HEK293 (cell line): ENCODE data around the gene CMIP.
A peak's percentile ranks its signal among the peaks of the same experiment; 100 is the strongest.

ENCODE experiments used
- CTCF ChIA-PET: fragments of 350-600 bp; formaldehyde crosslinking; extraction: SDS; loops from one replicate; lab custom pipeline; 2021; ENCODE audit warnings: antibody characterized with exemption; lab: Yijun Ruan, JAX
- POLR2A ChIA-PET: fragments of 300-600 bp; formaldehyde crosslinking; extraction: SDS; loops from one replicate; lab custom pipeline; 2020; ENCODE audit warnings: antibody characterized with exemption, inconsistent platforms; lab: Yijun Ruan, JAX
- H3K27ac ChIP-seq: fragments of 200-500 bp; sonication (Bioruptor generic); 2 replicates; pipeline ENCODE4 v1.5.1; 2014; ENCODE audit warnings: low read depth, low read length, control low read depth, inconsistent platforms; ENCODE audit errors: extremely low read depth
- H3K36me3 ChIP-seq, 2 experiments: fragments of 200-500 bp in 1 of 2; sonication (Bioruptor generic) in 1 of 2; 1 replicate in 1 of 2; 2 replicates in 1 of 2; pipeline ENCODE4 v1.5.1; 2014 to 2017; ENCODE audit warnings: inconsistent platforms in 2 of 2, low read length in 2 of 2; ENCODE audit not compliant: control insufficient read depth in 2 of 2, insufficient read depth in 1 of 2
- H3K4me1 ChIP-seq: fragments of 200-500 bp; sonication (Bioruptor generic); 2 replicates; pipeline ENCODE4 v1.5.1; 2014; ENCODE audit warnings: mild to moderate bottlenecking, low read length, inconsistent platforms; ENCODE audit not compliant: control insufficient read depth, insufficient read depth
- H3K4me3 ChIP-seq: 2 replicates; pipeline ENCODE4 v1.5.1; 2011; ENCODE audit warnings: low read depth, mild to moderate bottlenecking, control low read depth, low read length, moderate library complexity
- H3K9me3 ChIP-seq: fragments of 200-500 bp; sonication (Bioruptor generic); 2 replicates; pipeline ENCODE4 v1.5.1; 2014; ENCODE audit warnings: low read depth, low read length, inconsistent platforms; ENCODE audit not compliant: control insufficient read depth, insufficient read depth
- GLI2 ChIP-seq: fragments of 450-650 bp; formaldehyde crosslinking; IDR thresholded peaks from 2 replicates; pipeline ENCODE4; 2017; ENCODE audit warnings: missing biosample characterization, missing genetic modification characterization, low read depth, borderline replicate concordance
- KLF1 ChIP-seq: fragments of 450-650 bp; formaldehyde crosslinking; IDR thresholded peaks from 2 replicates; pipeline ENCODE4 v1.5.1; 2016; ENCODE audit warnings: missing biosample characterization, missing genetic modification characterization
- REPIN1 ChIP-seq: fragments of 450-650 bp; formaldehyde crosslinking; IDR thresholded peaks from 2 replicates; pipeline ENCODE4 v1.5.1; 2017; ENCODE audit warnings: missing biosample characterization, missing genetic modification characterization, low read depth
- SCRT1 ChIP-seq: fragments of 450-650 bp; formaldehyde crosslinking; IDR thresholded peaks from 2 replicates; pipeline ENCODE4 v1.5.1; 2016; ENCODE audit warnings: missing biosample characterization, missing genetic modification characterization, borderline replicate concordance
- SCRT2 ChIP-seq: fragments of 450-650 bp; formaldehyde crosslinking; IDR thresholded peaks from 2 replicates; pipeline ENCODE4 v1.5.1; 2016; ENCODE audit warnings: missing biosample characterization, missing genetic modification characterization
- SP3 ChIP-seq: fragments of 450-650 bp; formaldehyde crosslinking; IDR thresholded peaks from 2 replicates; pipeline ENCODE4 v1.5.1; 2016; ENCODE audit warnings: missing biosample characterization, missing genetic modification characterization
- ZBTB26 ChIP-seq: fragments of 450-650 bp; formaldehyde crosslinking; optimal IDR thresholded peaks from 2 replicates; pipeline ENCODE3; 2016; ENCODE audit warnings: missing biosample characterization, mild to moderate bottlenecking, missing genetic modification characterization
- ZIC2 ChIP-seq: fragments of 450-650 bp; formaldehyde crosslinking; IDR thresholded peaks from 2 replicates; pipeline ENCODE4 v1.5.1; 2016; ENCODE audit warnings: missing biosample characterization, missing genetic modification characterization
- ZNF10 ChIP-seq: fragments of 450-650 bp; formaldehyde crosslinking; IDR thresholded peaks from 2 replicates; pipeline ENCODE4 v1.5.1; 2017; ENCODE audit warnings: missing biosample characterization, missing genetic modification characterization
- ZNF146 ChIP-seq: fragments of 450-650 bp; formaldehyde crosslinking; IDR thresholded peaks from 2 replicates; pipeline ENCODE4 v1.5.1; 2016; ENCODE audit warnings: missing biosample characterization, missing genetic modification characterization
- ZNF155 ChIP-seq: fragments of 450-650 bp; formaldehyde crosslinking; IDR thresholded peaks from 2 replicates; pipeline ENCODE4 v1.5.1; 2016; ENCODE audit warnings: missing biosample characterization, missing genetic modification characterization
- ZNF266 ChIP-seq: fragments of 450-650 bp; formaldehyde crosslinking; IDR thresholded peaks from 2 replicates; pipeline ENCODE4 v1.5.1; 2016; ENCODE audit warnings: missing biosample characterization, missing genetic modification characterization, low read depth
- ZNF37A ChIP-seq: fragments of 450-650 bp; IDR thresholded peaks from 2 replicates; pipeline ENCODE4 v1.5.1; 2018; ENCODE audit warnings: missing biosample characterization, missing genetic modification characterization
- ZNF449 ChIP-seq: fragments of 450-650 bp; formaldehyde crosslinking; IDR thresholded peaks from 2 replicates; pipeline ENCODE4 v1.5.1; 2017; ENCODE audit warnings: missing biosample characterization, mild to moderate bottlenecking, missing genetic modification characterization, moderate library complexity
- ZNF514 ChIP-seq: fragments of 450-650 bp; formaldehyde crosslinking; IDR thresholded peaks from 2 replicates; pipeline ENCODE4 v1.5.1; 2016; ENCODE audit warnings: missing biosample characterization, missing genetic modification characterization
- ZNF621 ChIP-seq: fragments of 450-650 bp; formaldehyde crosslinking; IDR thresholded peaks from 2 replicates; pipeline ENCODE4 v1.5.1; 2017; ENCODE audit warnings: missing biosample characterization, missing genetic modification characterization
- ZNF707 ChIP-seq: fragments of 450-650 bp; formaldehyde crosslinking; IDR thresholded peaks from 2 replicates; pipeline ENCODE4 v1.5.1; 2016; ENCODE audit warnings: missing biosample characterization, missing genetic modification characterization
- ZNF768 ChIP-seq: fragments of 450-650 bp; formaldehyde crosslinking; IDR thresholded peaks from 2 replicates; pipeline ENCODE4 v1.5.1; 2018; ENCODE audit warnings: missing biosample characterization, mild to moderate bottlenecking, missing genetic modification characterization
- ZSCAN16 ChIP-seq: fragments of 450-650 bp; formaldehyde crosslinking; IDR thresholded peaks from 2 replicates; pipeline ENCODE4 v1.5.1; 2016; ENCODE audit warnings: missing biosample characterization, missing genetic modification characterization
- TF ChIP-seq, protein P1 (sequence below): fragments of 450-650 bp; formaldehyde crosslinking; IDR thresholded peaks from 2 replicates; pipeline ENCODE4 v1.5.1; 2016; ENCODE audit warnings: missing biosample characterization, missing genetic modification characterization

The CMIP gene

DNA sequence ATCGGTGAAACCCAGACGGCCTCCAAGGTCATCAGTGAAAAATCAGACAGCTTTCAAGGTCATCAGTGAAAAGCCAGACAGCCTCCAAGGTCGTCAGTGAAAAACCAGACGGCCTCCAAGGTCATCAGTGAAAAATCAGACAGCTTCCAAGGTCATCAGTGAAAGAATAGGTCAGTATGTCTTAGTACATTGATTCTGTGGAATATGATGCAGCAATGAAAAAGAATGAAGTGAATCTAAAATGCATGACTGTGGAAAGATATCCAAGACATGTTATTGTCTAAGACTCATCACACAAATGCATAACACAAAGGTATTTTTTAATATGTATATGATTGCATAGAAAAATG lies 72.5 kb downstream of the CMIP start:
- no peaks in the 10 kb centered on the region for H3K9me3 ChIP-seq
- POLR2A ChIA-PET = no interaction called here
- TF ChIP-seq, protein P1, sequence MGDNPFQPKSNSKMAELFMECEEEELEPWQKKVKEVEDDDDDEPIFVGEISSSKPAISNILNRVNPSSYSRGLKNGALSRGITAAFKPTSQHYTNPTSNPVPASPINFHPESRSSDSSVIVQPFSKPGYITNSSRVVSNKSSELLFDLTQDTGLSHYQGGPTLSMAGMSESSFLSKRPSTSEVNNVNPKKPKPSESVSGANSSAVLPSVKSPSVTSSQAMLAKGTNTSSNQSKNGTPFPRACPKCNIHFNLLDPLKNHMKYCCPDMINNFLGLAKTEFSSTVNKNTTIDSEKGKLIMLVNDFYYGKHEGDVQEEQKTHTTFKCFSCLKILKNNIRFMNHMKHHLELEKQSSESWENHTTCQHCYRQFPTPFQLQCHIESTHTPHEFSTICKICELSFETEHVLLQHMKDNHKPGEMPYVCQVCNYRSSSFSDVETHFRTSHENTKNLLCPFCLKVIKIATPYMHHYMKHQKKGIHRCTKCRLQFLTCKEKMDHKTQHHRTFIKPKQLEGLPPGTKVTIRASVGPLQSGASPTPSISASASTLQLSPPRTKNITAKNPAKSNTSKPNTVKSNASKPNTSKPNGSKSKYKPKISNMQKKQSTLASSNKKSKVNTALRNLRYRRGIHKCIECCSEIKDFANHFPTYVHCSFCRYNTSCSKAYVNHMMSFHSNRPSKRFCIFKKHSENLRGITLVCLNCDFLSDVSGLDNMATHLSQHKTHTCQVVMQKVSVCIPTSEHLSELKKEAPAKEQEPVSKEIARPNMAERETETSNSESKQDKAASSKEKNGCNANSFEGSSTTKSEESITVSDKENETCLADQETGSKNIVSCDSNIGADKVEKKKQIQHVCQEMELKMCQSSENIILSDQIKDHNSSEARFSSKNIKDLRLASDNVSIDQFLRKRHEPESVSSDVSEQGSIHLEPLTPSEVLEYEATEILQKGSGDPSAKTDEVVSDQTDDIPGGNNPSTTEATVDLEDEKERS = no peak
- TF ChIP-seq ZNF146 (tag by site-specific recombination) = peak; percentile 52; the same call in 1 of the 2 replicates
- H3K4me1 ChIP-seq = no peaks in the 10 kb centered on the region
- no peaks in the 10 kb centered on the region for H3K36me3 ChIP-seq
- CTCF ChIA-PET = no interaction called here
- no peak overlapping the region for H3K27ac ChIP-seq
- H3K4me3 ChIP-seq = no peak overlapping the region

- ChIA-PET CTCF (no interaction called here), POLR2A (no interaction called here)
- Histone ChIP-seq H3K4me1 (no peaks in the 10 kb centered on the region), H3K9me3 (no peaks in the 10 kb centered on the region), H3K36me3 (no peaks in the 10 kb centered on the region), H3K27ac (no peak overlapping the region), H3K4me3 (no peak overlapping the region)
- TF ChIP-seq ZNF514 (tag by site-specific recombination) (no peak), ZNF155 (tag by site-specific recombination) (no peak), ZNF621 (tag by site-specific recombination) (no peak), SCRT1 (tag by site-specific recombination) (no peak), ZNF449 (tag by site-specific recombination) (no peak), ZNF768 (tag by site-specific recombination) (no peak), GLI2 (tag by site-specific recombination) (no peak), ZNF707 (tag by site-specific recombination) (no peak), ZSCAN16 (no peak)
Observed at GRCh38 chr16:81517629-81518438, 73.2 kb downstream of the CMIP start.

DNA sequence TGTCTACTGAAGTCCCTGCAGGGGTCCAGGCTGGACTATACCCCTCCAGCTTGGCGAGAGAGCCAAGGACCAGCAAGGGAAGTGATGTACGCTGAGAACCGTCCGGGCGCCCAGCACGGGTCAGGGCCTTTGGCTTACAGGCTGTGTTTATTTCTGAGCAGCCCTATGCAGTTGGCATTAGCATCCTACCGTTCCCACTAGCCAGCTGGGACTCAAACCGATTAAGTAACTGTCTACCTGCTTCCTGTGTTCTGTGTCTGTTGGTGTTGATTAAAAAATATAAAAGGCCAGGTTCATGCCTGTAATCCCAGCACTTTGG lies 73.8 kb downstream of the CMIP start:
- H3K4me1 ChIP-seq = no peaks in the 10 kb centered on the region
- H3K27ac ChIP-seq = no peak overlapping the region
- H3K36me3 ChIP-seq = peaks cover 0 to 2% of the 10 kb centered on the region in 2 experiments; a peak in 1 of 3 replicates
- no peak overlapping the region for H3K4me3 ChIP-seq
- ChIA-PET POLR2A (no interaction called here), CTCF (no interaction called here)
- H3K9me3 ChIP-seq = no peaks in the 10 kb centered on the region
- TF ChIP-seq ZNF266 (no peak), ZNF10 (tag by site-specific recombination) (no peak), SCRT2 (no peak), ZIC2 (tag by site-specific recombination) (no peak), REPIN1 (no peak), ZBTB26 (tag by site-specific recombination) (no peak), SP3 (no peak), KLF1 (no peak), ZNF37A (no peak)
- TF ChIP-seq, protein P1 = no peak
